Erythroblast (primary cell): Measurements from ENCODE around the gene SDF2L1.
A peak's percentile ranks its signal among the peaks of the same experiment; 100 is the strongest.
"Not testable (repeated sequence)": the region's sequence is repeated elsewhere in the genome, so short reads cannot be mapped to it uniquely, and the experiment has no call there.

Experiments
- DNase-seq, 2 experiments: peaks; one replicate each; lab custom pipeline; 2025; lab: John Stamatoyannopoulos, UW
- GATA1 ChIP-seq: IDR thresholded peaks from 2 replicates; pipeline ENCODE4 v1.6.1; 2011; ENCODE audit warnings: low read depth, mild to moderate bottlenecking, control low read depth, low read length, moderate library complexity
- POLR2A ChIP-seq: IDR thresholded peaks from 2 replicates; pipeline ENCODE4 v1.6.1; 2011; ENCODE audit warnings: mild to moderate bottlenecking, low read length

Gene SDF2L1

GRCh38 chr22:21639359-21639758 lies 2.7 kb upstream of the SDF2L1 start:
- DNase-seq: no peak
- TF ChIP-seq GATA1 (no peak), POLR2A (no peak)

GRCh38 chr22:21640810-21641209 lies 1.3 kb upstream of the SDF2L1 start:
- no peak for DNase-seq
- no peak for TF ChIP-seq POLR2A

DNA sequence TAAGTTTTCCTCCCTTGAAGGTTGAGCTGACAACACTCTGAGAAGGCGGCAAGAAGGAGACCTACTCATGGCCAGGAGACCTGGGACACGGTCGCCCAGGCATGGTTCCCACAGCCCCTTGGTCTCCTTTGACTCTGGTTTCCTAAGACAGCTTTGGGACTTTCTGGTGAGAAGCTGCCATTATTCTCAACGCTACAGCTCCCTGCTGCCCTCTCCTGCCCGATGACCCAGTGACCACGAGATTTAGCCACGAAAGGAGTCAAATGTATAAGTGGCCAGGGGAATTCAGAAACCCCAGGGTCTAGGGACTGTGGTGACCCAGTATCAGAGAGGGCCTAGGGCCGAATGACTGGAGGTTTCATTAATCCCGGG lies 699 bp upstream of the SDF2L1 start:
- no peak for TF ChIP-seq GATA1
- TF ChIP-seq POLR2A: no peak
- peak; percentile 58 to 71 for DNase-seq

DNA sequence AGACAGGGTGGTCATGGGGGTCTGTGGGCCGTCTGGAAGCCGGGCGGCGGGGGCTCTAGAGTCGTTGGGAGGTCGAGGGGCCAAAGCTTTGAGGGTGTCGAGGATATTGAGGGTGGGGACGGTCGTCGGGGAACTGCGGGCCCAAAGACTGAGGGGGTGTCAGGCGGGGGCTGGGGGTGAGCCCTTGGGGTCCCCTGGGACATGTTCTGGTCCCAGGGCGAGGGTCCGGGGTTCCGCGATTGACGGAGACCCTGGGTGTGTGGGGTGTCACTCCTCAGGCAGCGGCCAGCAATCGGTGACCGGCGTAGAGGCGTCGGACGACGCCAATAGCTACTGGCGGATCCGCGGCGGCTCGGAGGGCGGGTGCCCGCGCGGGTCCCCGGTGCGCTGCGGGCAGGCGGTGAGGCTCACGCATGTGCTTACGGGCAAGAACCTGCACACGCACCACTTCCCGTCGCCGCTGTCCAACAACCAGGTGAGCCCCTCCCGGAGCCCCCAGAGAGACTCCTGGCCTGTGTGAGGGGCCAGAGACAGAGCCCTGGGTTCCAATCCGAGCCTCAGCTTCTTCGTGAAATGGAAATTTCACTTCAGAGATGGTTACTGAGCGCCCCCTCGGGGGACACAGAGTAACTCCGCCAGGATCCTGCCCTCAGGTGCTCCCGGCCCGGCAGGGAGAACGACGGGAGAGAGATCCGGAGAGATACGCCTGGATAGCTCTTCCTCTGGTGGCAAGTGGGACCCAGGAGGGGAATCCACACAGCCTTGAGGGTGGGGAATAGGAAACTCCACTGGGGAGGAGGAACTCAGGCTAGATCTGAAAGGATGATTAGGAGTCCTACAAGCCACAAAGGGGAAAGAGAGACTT lies 714 bp downstream of the SDF2L1 start:
- DNase-seq: peak; percentile 62 to 75
- TF ChIP-seq POLR2A: no peak

DNA sequence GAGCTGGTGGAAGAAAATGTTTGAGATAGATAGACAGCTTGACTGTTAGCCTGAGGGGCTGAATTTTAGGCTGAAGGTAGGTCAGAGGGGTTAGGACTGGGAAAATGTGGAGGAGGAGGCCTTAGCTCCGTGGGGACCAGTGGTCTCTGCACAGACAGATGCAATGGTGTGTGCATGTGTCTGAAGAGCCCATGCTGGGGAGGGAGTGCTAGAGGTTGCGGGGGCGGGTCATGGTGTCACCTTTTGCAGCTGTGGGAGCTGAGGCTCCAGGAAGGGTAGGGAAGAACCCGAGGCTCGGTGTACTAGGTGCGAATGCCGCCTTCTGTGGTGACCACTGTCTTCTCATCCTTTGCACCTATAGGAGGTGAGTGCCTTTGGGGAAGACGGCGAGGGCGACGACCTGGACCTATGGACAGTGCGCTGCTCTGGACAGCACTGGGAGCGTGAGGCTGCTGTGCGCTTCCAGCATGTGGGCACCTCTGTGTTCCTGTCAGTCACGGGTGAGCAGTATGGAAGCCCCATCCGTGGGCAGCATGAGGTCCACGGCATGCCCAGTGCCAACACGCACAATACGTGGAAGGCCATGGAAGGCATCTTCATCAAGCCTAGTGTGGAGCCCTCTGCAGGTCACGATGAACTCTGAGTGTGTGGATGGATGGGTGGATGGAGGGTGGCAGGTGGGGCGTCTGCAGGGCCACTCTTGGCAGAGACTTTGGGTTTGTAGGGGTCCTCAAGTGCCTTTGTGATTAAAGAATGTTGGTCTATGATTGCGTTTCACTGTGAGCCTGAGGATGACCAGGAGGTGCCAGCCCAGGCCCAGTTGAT lies 1.6 kb downstream of the SDF2L1 start:
- no peak for DNase-seq
- TF ChIP-seq GATA1 (no peak), POLR2A (no peak)

GRCh38 chr22:21645513-21645912 lies 3.4 kb downstream of the SDF2L1 start:
- not testable (repeated sequence) for DNase-seq

DNA sequence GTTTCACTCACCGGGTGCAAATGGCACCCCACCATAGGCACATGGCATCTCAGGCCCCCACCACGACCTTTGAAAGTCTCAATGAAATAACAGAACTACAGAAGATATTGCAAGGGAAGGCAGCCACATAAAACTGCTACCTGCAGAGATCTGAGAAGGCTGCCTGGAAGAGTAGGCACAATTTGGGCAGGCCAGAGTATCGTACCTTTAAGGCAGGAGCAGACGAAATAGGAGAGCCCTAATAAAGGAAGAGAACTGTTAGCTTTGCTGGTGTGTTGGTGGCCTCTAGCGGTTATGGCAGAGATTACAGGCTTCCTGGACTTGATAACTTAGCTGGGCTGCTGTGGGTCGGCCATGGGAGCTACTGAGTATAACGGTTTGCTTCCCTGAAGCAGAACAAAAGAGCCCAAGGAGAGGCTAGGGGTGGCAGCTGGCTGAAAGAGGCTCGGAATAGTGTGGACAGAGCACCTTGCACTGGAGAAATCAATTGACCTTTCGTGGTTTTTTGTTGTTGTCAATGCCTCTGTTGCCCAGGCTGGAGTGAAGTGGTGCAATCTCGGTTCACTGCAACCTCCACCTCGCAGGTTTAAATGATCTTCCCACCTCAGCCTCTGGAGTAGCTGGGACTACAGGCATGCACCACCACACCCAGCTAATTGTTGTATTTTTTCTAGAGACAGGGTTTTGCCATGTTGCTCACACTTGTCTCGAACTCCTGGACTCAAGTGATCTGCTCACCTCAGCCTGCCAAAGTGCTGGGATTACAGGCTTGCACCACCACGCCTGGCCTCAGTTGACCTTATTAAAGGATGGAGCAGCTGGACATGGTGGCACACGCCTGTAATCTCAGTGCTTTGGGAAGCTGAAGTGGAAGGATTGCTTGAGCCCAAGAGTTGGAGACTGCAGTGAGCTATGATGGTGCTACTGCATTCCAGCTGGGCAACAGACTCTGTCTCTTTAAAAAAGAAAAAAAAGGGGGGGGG lies 4.8 kb downstream of the SDF2L1 start:
- DNase-seq: peak; percentile 80 to 88
- TF ChIP-seq GATA1: no peak
- TF ChIP-seq POLR2A: no peak

DNA sequence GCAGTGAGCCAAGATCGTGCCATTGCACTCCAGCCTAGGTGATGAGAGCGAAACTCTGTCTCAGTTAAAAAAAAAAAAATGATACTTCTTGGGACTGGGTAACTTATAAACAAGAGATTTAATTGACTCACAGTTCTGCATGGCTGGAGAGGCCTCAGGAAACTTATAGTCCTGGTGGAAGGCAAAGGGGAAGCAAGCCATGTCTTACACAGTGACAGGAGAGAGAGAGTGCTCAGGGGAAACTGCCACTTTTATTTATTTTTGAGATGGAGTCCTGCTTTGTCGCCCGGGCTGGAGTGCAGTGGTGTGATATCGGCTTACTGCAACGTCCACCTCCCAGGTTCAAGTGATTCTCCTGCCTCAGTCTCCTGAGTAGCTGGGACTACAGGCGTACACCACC lies 8.2 kb downstream of the SDF2L1 start:
- TF ChIP-seq GATA1: no peak

DNA sequence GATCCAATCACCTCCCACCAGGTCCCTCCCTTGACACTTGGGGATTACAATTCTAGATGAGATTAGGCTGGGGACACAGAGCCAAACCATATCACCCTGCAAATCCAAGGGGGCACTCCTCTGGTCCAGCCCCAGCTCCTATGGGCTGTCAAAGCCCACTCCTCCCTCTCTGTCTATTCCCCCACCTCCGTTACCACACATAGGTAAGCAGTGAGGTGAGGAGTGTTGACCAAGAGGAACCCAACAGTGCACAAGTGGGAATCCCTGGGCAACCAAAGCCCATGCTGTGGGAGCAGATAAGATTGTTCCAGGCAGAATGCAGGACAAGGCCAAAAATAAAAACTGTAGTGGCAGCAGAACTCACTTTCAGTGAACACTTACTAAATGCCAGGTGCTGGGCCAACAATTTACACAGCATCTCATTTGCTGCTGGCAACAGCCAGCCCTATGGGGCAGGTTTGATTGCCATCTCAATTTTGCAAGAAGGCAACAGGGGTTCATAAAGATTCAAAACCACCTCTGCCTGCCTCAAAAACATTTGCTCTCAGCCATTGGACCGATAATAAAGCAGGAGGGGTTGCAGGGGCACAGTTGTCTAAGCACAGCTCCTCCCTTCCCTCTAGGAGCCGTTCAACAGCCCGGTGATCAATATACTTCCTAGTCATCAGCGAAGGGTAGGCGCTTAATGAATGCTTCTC lies 8.9 kb downstream of the SDF2L1 start:
- DNase-seq: peak; percentile 25 to 30
- TF ChIP-seq GATA1 (no peak), POLR2A (no peak)

More for the DNA sequence above, 8.2 kb downstream of the SDF2L1 start:
- no peak for DNase-seq

- no peak for DNase-seq
- TF ChIP-seq GATA1 (no peak), POLR2A (no peak)
Measured at GRCh38 chr22:21651521-21652009, 9.5 kb downstream of the SDF2L1 start.

DNA sequence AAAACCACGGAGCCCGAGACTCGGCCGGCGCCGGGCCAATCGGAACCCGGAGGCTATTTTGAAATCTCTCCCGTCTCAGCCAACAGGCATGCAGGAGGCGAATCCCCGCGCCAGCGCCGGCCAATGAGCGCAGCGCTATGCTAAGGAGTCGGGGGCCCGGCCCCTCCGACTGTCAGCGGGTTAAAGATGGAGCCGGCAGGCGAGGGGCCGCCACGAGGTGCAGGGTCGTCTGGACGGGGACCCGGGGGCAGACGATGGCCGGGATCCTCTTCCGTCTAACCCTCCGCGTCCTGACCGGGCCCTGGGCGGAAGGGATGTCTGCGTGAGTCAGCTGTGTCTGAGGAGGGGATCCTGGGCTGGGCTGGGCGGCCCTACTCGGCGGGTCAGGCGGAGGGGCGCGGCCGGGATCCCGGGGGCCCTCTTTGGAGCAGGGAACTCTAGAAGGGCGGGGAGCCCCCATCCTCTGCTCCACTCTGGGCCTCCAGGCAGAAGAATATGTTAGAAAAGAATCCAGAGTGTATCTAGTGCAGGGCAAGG lies 10.0 kb downstream of the SDF2L1 start:
- no peak for TF ChIP-seq POLR2A
- TF ChIP-seq GATA1: no peak
- DNase-seq: peak; percentile 85 to 86
